ENCODE results near the gene FOXO3. TPM values are rescaled to one million over a fixed set of nuclear protein-coding genes. Genes with fewer than 3 reads are reported as not detected.

Gene FOXO3
- total and polyA plus RNA-seq, 2 of the 8 experiments (the other 6 are each of a cell fraction or from before 2014, with no cell fraction given): 13.1 to 19.3 TPM

DNA sequence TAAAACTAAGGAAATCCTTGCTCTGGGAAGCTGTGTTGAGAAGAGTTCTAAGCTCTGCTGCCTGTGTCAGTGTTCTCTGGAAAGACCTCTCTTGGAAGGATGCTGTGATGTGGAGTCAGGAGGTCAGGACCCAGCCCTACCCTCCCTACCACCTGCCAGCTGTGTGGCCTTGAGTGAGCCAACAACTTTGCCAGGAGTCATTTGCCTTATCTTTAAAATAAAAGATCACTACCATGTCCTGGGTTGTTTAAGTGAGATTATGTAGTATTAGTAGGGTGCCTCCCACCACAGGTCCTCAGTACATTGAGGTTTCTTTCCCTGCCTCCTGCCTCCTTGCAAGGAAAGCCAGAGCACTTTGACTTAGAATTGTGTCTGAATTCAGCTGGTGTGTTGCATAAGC is 64.9 kb downstream of the FOXO3 start:
- H4K91ac ChIP-seq (replicated peaks; ENCODE audit: insufficient read length, low read length): no peak overlapping the region
- H3K23ac ChIP-seq (ENCODE audit: insufficient read length): no peak overlapping the region
- H3K56ac ChIP-seq (replicated peaks; ENCODE audit: insufficient read length, low read depth, low read length): no peak overlapping the region
- 0 out of 2 replicates have a peak overlapping the region, but pooled peaks have one; percentile 9 for H2AK5ac ChIP-seq (ENCODE audit: low read depth, low read length)
- H3K79me2 ChIP-seq (ENCODE audit: control insufficient read depth in 1 of 2, insufficient read depth in 2 of 2, low read length in 2 of 2): peaks cover 7 to 63% of the 10 kb centered on the region in 2 experiments; a peak in 3 of 4 replicates
- ChIA-PET POLR2A (ENCODE audit: partially characterized antibody) (interaction anchor here (1.5 kb wide), 1 partner anchor 15 kb away, joined by 3 read pairs; no protein-coding TSS in a partner anchor), CTCF (ENCODE audit: partially characterized antibody) (interaction anchor here (1.8 to 2.5 kb wide), 2 partner anchors 9 to 83 kb away, joined by 5 to 10 read pairs; no protein-coding TSS in a partner anchor)
- H3K4ac ChIP-seq (replicated peaks; ENCODE audit: insufficient read length, low read depth, low read length): no peak overlapping the region
- no peak overlapping the region for H3K14ac ChIP-seq (ENCODE audit: insufficient read length)
- no peaks in the 10 kb centered on the region for H3K27me3 ChIP-seq (replicated peaks in 1 of 4; ENCODE audit: control insufficient read depth in 3 of 4, extremely low read depth in 1 of 4, insufficient read depth in 3 of 4, low read length in 3 of 4)
- no peak overlapping the region for H2BK15ac ChIP-seq (ENCODE audit: low read length)
- no peak overlapping the region for H3K9ac ChIP-seq (replicated peaks in 1 of 4; ENCODE audit: extremely low read depth in 1 of 4, low read depth in 3 of 4, low read length in 3 of 4)
- no peak overlapping the region for H4K8ac ChIP-seq (ENCODE audit: extremely low read depth, insufficient read depth, low read length)
- H2BK120ac ChIP-seq (replicated peaks; ENCODE audit: low read depth, low read length): no peak overlapping the region
- H2AFZ ChIP-seq (ENCODE audit: low read length): no peak overlapping the region
- no peak overlapping the region for H3K18ac ChIP-seq (ENCODE audit: extremely low read depth, low read length)
- H2BK12ac ChIP-seq (ENCODE audit: low read depth, low read length): no peak overlapping the region
- no peak overlapping the region for H4K5ac ChIP-seq (ENCODE audit: insufficient read length, low read depth, low read length)
- DNase-seq (ENCODE audit: low read depth in 1 of 2, low spot score in 2 of 2) (no peak), FAIRE-seq (no peak)
- no peaks in the 10 kb centered on the region for H3K36me3 ChIP-seq (ENCODE audit: control insufficient read depth in 2 of 4, insufficient read depth in 4 of 4, low read length in 3 of 4)
- no peak overlapping the region for H3K27ac ChIP-seq (ENCODE audit: low read depth, low read length)
- no peak overlapping the region for H2BK20ac ChIP-seq (ENCODE audit: low read length)
- peaks cover 3% of the 10 kb centered on the region; the same call in 1 of the 2 replicates for H3K79me1 ChIP-seq (ENCODE audit: low read depth, low read length)
- no peak overlapping the region for H3K4me3 ChIP-seq (ENCODE audit: extremely low read depth in 1 of 4, insufficient read depth in 2 of 4, low read depth in 3 of 4, low read length in 4 of 4)
- H4K20me1 ChIP-seq (replicated peaks in 1 of 2; ENCODE audit: control insufficient read depth in 1 of 2, insufficient read depth in 2 of 2, low read length in 2 of 2): peaks cover 3 to 5% of the 10 kb centered on the region in 2 experiments
- H3K9me3 ChIP-seq (ENCODE audit: insufficient read depth in 2 of 2, low read depth in 1 of 2, low read length in 1 of 2): no peaks in the 10 kb centered on the region
- no peak overlapping the region for H3K4me2 ChIP-seq (ENCODE audit: insufficient read depth in 1 of 2, low read depth in 2 of 2, low read length in 2 of 2)
- H2BK5ac ChIP-seq (ENCODE audit: low read depth, low read length): no peak overlapping the region
- peaks cover 0 to 7% (median 2%) of the 10 kb centered on the region in 4 experiments; a peak in 3 of 7 replicates for H3K4me1 ChIP-seq (replicated peaks in 1 of 4; ENCODE audit: control insufficient read depth in 3 of 4, insufficient read depth in 4 of 4, low read length in 3 of 4)
- H3K23me2 ChIP-seq (ENCODE audit: low read depth, low read length): no peaks in the 10 kb centered on the region
- TF ChIP-seq, protein P1, sequence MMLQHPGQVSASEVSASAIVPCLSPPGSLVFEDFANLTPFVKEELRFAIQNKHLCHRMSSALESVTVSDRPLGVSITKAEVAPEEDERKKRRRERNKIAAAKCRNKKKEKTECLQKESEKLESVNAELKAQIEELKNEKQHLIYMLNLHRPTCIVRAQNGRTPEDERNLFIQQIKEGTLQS (IDR thresholded peaks at IDR 0.05; ENCODE audit: insufficient read depth, low read depth, low read length): no peak
- TF ChIP-seq EGR1 (IDR thresholded peaks at IDR 0.05; ENCODE audit: borderline replicate concordance, low read depth, low read length) (no peak), RFX5 (IDR thresholded peaks at IDR 0.05; ENCODE audit: borderline replicate concordance, low read depth, low read length) (no peak), CBX5 (IDR thresholded peaks at IDR 0.05; ENCODE audit: low read depth, low read length) (no peak), MAFK (IDR thresholded peaks at IDR 0.05; ENCODE audit: low read depth, low read length) (no peak), RXRA (IDR thresholded peaks at IDR 0.05; ENCODE audit: insufficient read depth, low read depth, low read length) (no peak), POLR2AphosphoS5 (IDR thresholded peaks at IDR 0.05; ENCODE audit: low read depth, low read length) (no peak)
- TF ChIP-seq, protein P2, sequence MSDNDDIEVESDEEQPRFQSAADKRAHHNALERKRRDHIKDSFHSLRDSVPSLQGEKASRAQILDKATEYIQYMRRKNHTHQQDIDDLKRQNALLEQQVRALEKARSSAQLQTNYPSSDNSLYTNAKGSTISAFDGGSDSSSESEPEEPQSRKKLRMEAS (IDR thresholded peaks at IDR 0.05): no peak
- TF ChIP-seq, protein P3, sequence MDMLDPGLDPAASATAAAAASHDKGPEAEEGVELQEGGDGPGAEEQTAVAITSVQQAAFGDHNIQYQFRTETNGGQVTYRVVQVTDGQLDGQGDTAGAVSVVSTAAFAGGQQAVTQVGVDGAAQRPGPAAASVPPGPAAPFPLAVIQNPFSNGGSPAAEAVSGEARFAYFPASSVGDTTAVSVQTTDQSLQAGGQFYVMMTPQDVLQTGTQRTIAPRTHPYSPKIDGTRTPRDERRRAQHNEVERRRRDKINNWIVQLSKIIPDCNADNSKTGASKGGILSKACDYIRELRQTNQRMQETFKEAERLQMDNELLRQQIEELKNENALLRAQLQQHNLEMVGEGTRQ (IDR thresholded peaks at IDR 0.05; ENCODE audit: low read length): no peak
- TF ChIP-seq, protein P4, sequence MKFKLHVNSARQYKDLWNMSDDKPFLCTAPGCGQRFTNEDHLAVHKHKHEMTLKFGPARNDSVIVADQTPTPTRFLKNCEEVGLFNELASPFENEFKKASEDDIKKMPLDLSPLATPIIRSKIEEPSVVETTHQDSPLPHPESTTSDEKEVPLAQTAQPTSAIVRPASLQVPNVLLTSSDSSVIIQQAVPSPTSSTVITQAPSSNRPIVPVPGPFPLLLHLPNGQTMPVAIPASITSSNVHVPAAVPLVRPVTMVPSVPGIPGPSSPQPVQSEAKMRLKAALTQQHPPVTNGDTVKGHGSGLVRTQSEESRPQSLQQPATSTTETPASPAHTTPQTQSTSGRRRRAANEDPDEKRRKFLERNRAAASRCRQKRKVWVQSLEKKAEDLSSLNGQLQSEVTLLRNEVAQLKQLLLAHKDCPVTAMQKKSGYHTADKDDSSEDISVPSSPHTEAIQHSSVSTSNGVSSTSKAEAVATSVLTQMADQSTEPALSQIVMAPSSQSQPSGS (IDR thresholded peaks at IDR 0.05; ENCODE audit: low read length): no peak
